Inflammatory macrophage treated with lipopolysaccharide for 4 hours (primary cell): Measurements from ENCODE around the gene ATP8A2.
A peak's percentile ranks its signal among the peaks of the same experiment; 100 is the strongest.

Experiments
- DNase-seq: peaks from one replicate; pipeline ENCODE4 v3.0.0-alpha.2; 2020

ATP8A2 gene

GRCh38 chr13:25827831-25828465 is 456.2 kb downstream of the ATP8A2 start:
- DNase-seq = no peak

- DNase-seq = no peak
These were observed 462.0 kb downstream of the ATP8A2 start for GRCh38 chr13:25833761-25834160.

DNA sequence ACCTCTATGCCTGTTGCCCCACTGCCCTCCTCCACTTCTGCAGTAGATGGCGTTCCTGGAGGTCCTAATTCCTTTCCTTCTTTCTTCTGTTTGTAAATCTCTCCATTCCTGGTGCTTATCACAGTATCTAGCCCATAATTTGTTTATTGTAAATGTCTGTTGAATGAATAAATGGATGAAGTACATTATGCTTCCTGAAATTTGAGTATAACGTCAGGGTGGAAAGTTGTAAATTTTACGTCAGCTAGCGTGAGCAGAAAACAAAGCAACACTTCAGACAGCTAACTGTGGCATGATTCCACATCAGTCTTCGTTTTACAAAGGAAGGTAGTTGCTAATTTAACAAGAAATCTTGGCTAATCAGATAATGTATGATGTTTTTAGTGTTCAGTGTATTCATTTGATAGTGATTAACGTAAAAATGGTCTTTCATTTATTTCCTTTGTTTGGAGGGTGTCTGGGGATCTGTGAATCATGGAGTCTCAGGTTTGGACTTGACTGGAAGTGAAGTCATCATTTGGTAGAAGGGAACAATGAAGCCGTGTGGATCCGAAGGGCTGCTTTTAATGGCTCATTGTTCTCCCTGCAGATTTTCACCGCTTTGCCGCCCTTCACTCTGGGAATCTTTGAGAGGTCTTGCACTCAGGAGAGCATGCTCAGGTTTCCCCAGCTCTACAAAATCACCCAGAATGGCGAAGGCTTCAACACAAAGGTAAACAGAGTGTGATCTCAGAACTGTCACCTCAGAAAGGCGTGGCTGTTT is 465.0 kb downstream of the ATP8A2 start:
- no peak for DNase-seq

DNA sequence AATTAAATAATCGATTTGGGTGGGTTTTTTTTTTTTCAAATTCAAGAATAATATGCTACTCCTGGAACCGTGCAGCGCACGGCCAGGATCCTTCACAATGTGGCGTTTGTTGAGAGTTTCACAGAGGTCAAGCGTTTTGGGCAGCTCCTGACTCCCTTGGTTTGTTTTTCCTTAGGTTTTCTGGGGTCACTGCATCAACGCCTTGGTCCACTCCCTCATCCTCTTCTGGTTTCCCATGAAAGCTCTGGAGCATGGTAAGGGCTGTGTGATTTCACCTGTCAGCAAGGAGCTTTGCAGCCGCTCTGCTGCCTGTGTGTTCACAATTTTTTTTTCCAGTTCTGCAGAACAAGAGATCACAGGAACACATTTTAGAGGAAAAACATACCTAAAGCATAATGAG is 467.6 kb downstream of the ATP8A2 start:
- DNase-seq = no peak

GRCh38 chr13:25840261-25840660 is 468.5 kb downstream of the ATP8A2 start:
- DNase-seq = no peak

GRCh38 chr13:25840931-25841330 is 469.2 kb downstream of the ATP8A2 start:
- no peak for DNase-seq

DNA sequence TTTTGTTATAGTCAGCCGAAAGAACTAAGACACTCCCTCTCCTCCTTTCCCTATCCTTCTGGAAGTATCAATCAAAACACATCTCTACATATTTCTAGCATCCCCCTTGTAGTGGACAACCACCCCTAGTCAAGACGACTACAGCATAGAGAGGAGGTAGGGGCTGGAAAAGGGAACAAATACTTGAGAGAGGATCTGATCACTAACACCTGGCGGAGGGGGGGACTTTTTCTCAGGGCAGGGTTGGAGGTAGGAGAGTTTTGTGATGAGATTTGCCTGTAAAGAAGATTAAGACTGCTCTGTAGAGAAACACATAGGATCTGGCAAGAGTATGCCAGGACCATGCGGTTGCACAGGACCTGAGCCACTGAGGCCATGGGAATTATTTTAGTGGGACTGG is 471.9 kb downstream of the ATP8A2 start:
- DNase-seq = no peak

- peak; percentile 8 for DNase-seq
These were observed 473.0 kb downstream of the ATP8A2 start for GRCh38 chr13:25844559-25845434.

DNA sequence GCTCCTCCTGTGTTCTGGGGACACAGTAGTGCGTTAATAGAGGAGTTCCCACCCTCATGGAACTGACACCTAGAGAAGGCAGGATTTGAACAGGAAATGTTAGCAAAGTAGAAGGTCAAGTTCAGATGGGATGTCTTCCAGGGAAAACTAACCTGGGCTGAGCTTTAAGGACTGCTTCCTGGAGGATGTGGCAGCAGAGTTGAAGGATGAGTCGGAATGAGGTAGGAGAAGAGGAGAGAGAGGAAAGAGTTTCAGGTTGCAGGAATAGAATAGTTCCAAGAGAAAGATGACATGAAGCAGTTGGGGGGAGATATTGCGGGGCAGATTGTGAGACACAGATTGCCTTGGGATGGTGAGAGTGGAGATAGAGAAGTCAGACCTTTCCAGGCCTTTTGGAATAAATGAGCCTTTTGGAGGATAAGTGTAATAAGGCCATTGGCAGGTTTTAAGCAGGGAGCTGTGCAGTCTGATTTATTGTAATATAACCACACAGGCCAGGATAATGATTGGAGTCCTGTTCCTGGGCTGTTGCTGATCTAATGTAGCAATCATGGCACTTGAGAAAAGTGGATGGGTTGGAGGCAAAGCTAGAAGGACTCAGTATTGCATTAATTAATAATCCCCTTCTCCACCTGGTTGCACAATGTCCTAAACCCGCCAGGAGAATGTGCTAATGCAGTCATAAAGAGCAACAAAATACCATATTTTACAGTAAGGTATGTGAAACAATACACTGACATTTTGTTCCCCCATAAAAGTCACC is 474.6 kb downstream of the ATP8A2 start:
- no peak for DNase-seq

DNA sequence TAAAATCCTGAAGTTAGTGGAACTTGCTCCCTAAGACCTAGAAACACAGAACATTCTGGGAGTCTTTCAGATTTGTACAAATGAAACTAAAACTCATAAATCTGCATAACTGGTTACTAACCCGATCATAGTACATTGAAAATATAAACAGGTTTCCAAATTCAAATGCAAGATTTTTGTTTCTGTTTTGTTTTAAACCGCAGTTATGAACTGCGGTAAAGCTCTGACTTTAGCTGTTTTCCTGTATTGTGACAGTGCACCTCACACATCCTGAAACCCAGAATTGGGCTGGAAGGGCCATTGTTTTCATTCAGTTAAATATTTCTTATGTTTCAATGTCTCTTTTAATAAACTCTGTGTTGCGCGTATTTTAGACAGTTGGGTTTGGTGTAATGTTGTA is 475.4 kb downstream of the ATP8A2 start:
- DNase-seq = peak; percentile 87

DNA sequence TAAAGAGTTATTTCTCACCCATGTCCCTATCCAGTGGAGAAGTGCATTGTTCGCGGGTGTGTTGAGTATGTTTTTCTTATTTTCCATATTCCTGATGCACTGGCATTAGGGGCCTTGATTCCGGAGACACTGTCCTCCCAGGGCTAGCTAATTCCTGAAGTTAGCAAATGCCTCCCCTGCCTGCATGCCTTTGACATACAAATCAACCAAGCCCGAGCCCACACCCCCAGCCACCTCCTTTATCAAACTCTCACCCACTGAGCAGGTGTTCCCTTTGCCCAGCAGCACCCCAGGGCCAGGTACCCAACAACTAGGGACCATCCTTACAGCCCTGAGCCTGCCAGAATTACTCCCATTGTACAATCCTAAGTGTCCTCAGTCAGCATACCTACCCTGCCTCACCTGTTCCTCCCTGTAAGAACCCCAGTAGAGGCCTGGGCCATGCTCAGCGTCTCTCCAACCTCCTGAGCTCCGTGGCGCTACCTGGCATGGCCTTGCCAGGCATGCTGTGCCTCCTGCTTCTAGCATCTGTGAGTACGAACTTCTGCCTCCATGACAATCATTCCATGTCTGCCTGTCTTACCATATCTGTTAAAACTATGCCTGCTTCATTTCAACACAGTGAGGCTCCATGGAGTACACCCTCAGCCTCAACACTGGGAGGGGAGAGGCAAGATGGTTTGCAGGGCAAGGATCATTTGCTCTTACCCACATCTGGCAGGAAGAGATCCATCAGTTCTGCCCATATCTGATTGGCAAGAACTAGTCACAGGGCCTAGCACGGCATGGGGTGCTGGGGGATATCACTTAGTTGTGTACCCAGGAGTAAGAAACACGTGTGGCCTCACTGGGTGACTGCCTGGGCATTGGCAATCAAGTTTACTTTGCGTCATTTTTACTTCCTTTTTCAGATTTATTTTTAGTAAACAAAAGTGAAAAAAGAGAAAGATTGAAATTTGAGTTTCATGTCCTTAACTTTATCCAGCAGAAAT is 476.2 kb downstream of the ATP8A2 start:
- peak; percentile 91 for DNase-seq

DNA sequence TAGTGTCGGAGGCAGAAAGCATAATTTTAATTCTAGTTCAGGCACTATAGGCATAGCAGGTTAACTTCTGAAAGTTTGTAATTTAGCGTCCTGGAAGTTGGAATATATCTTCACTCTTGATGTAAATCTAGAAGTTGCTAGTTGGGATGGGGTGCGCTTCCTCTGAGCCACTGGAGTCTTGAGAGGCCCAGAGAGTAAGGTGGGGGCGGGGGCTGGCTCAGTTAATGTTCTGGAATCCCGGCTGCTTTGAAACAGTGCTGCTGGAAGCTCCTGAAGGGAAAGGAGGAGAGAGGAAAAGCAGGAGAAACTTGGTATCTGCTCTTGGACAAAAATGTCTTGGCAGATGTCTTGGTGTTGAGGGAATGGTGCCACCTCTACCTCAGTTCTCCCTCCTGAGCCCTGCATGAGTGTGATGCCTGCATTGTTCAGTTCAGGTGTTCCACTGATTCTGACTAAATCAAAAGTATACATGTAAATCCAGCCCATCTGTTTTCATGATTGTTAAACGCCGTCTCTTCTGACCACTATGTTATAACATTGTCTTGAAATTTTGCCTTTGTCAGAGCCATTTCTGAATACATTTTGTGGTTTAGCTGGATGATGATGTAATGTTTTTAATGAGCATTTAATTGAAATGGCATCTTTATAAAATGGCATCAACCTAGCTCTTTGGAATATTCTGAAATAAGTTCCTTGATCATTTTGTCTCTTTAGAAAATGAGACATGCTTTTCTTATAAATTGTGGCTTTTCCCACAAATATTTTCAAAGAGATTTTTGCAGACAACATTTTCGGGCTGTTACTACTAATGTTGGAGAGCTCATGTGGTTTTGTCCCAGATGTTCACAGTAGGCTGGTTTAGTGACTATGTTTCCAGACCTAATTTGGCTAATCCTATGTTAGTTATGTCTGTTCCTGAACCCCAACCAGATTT is 477.3 kb downstream of the ATP8A2 start:
- no peak for DNase-seq

GRCh38 chr13:25857830-25858229 is 486.1 kb downstream of the ATP8A2 start:
- no peak for DNase-seq

- DNase-seq = no peak
These were observed 487.8 kb downstream of the ATP8A2 start for GRCh38 chr13:25859528-25859927.

- DNase-seq = no peak
These were observed 488.5 kb downstream of the ATP8A2 start for GRCh38 chr13:25860265-25860664.

DNA sequence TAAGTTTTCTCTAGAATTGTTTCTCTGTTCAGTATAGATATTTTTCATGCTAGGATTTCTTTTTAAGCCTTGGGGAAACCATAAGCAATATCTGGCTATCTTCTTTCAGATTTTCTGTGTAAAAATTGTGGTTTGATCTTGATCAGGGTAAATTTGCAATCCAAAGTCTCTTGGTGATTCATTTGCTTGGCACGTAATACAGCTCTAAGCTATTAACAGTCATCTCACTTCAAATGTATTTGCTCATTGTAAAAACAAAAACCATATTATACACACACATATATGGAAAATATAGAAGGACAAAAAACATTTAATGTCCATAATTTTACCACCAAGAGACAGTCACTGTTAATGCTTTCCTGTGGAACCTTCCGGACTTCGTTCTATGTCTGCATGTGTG is 489.1 kb downstream of the ATP8A2 start:
- no peak for DNase-seq

GRCh38 chr13:25862156-25862555 is 490.4 kb downstream of the ATP8A2 start:
- no peak for DNase-seq

DNA sequence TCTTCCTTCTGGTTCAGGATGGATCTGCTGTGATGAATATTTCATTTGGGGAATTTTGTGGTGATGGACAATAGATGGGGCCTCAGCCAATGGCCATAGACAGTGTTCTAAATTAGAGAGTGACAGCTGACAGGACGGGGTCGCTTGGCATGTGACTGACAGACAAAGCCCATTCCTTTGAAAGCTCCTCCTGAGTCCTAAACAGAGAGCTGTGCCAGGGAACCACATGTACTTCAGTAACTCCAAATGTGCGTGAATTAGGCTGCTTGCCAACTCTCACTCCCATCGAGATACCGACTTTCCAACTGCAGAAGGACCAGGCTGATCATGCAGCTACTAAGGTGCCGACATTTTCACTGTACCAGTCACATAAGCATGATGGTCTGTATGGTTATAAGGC is 492.3 kb downstream of the ATP8A2 start:
- no peak for DNase-seq

DNA sequence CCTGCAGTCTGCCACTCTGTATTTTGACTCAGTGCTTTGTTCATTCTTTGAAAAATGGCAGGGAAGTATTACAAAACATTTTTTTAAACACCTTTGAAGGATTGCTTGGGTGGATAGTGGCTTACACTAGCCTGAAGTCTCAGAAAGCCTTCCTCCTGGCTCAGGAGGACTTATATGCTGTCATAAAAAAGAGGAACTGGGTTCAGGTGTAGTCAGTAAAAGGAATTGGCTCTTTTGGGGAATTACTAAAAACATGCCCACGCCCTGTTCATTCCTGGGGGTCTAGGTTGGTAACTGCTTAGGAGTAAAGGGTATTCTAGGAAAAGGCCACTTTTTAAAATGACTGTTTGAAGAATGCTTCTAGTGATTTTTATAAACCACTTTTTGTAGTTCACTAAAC is 493.2 kb downstream of the ATP8A2 start:
- no peak for DNase-seq

- no peak for DNase-seq
These were observed 493.6 kb downstream of the ATP8A2 start for GRCh38 chr13:25865391-25865790.

DNA sequence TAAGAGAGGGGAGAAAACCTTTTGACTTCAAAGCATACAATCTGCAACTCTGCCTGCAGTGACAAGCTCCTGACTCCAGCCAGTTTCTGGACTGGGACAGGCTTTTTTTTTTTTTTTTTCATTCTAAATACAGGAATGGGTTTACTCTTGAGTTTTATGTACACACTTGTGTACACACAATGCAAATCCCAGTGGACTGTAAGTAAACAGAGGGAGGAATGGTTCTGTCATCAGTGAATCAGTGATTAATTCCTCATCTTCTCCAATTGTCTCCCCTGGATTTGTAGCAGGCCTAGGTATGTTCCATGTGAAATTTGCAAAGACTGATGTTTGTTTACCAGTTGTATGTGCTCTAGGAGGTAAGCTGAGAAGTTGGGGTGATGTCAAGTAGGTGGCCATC is 495.3 kb downstream of the ATP8A2 start:
- DNase-seq = no peak
